ENCODE results near the gene CWC25.
"Not testable (repeated sequence)": the region's sequence is repeated elsewhere in the genome, so short reads cannot be mapped to it uniquely, and the experiment has no call there.

The CWC25 gene

DNA sequence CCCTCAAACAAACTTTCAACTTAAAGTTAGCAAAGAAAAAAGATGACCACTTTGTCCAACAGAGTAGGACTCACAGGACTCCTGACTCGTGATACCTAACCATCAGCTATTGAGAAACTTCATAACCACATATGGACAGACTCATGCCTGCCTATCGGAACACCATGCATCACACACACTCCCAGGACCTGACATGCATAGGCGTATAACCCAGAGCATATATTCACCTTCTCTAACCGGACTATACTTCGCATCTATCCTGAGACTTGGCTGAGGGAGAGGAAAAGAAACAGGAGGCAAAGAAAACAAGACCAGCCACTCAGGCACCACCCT is 28.0 kb downstream of the CWC25 start:
- TF ChIP-seq, protein P1, sequence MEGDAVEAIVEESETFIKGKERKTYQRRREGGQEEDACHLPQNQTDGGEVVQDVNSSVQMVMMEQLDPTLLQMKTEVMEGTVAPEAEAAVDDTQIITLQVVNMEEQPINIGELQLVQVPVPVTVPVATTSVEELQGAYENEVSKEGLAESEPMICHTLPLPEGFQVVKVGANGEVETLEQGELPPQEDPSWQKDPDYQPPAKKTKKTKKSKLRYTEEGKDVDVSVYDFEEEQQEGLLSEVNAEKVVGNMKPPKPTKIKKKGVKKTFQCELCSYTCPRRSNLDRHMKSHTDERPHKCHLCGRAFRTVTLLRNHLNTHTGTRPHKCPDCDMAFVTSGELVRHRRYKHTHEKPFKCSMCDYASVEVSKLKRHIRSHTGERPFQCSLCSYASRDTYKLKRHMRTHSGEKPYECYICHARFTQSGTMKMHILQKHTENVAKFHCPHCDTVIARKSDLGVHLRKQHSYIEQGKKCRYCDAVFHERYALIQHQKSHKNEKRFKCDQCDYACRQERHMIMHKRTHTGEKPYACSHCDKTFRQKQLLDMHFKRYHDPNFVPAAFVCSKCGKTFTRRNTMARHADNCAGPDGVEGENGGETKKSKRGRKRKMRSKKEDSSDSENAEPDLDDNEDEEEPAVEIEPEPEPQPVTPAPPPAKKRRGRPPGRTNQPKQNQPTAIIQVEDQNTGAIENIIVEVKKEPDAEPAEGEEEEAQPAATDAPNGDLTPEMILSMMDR (IDR thresholded peaks at IDR 0.05; ENCODE audit: control insufficient read depth, extremely low read depth, insufficient read depth), result no peak
- no peak for DNase-seq (ENCODE audit: low read depth)
- H3K4me3 ChIP-seq (ENCODE audit: low read depth, low read length), result no peak overlapping the region

DNA sequence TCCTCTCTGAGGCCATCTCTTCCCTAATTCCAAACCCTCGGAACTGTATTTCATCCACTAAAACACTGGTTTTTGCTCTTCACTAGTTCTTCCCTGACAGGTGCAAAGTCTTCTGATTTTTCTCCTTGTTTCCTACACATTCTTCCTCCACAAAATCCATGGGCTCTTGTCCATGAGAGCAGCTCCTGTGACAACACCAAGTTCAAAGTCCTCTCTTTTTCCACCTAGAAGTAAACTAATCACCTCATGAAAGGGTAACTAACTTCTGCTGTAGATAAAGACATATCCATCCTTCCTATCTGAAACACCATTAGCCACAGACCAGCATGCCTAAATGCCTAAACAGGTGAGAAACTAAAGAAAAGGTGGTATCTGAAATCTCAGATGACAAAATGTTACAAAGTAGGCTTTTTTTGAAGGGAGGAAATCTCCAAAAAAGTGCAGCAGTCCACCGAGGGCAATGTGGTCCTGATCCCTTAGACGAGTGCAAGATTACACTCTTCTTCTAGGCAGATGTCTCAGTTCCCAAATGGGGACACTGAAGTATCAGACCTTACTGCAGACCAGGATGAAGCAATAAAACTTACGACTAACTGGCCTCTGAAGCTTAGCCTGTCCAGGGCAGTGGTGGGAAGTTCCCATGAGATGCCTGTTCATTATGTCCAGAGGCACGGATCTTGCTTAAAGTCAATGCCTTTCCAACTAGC is 28.5 kb downstream of the CWC25 start:
- H3K4me3 ChIP-seq (ENCODE audit: low read depth, low read length), result no peak overlapping the region
- TF ChIP-seq, protein P1 (IDR thresholded peaks at IDR 0.05; ENCODE audit: control insufficient read depth, extremely low read depth, insufficient read depth), result no peak
- DNase-seq (ENCODE audit: low read depth), result no peak

- DNase-seq (ENCODE audit: low read depth), result no peak
- H3K4me3 ChIP-seq (ENCODE audit: low read depth, low read length), result no peak overlapping the region
- TF ChIP-seq, protein P1 (IDR thresholded peaks at IDR 0.05; ENCODE audit: control insufficient read depth, extremely low read depth, insufficient read depth), result no peak
Measured at GRCh38 chr17:38794221-38794620, 30.9 kb downstream of the CWC25 start.

DNA sequence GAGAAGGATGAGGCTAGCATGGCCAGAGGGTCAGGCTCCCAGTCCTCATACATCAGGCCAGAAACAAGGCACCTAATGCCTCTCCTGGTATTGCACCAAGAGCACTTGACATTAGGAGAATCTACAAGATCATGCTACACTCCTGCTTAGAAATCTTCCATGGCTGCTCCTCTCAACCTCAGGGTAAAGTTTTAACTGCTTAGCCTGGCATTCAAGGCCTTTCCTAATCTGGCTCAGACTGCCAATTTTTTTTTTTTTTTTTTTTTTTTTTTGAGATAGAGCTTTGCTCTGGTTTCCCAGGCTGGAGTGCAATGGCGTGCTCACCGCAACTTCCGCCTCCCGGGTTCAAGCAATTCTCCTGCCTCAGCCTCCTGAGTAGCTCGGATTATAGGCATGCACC is 34.0 kb downstream of the CWC25 start:
- no peak for DNase-seq (ENCODE audit: low read depth)
- H3K4me3 ChIP-seq (ENCODE audit: low read depth, low read length), result no peak overlapping the region
- TF ChIP-seq, protein P1 (IDR thresholded peaks at IDR 0.05; ENCODE audit: control insufficient read depth, extremely low read depth, insufficient read depth), result no peak

DNA sequence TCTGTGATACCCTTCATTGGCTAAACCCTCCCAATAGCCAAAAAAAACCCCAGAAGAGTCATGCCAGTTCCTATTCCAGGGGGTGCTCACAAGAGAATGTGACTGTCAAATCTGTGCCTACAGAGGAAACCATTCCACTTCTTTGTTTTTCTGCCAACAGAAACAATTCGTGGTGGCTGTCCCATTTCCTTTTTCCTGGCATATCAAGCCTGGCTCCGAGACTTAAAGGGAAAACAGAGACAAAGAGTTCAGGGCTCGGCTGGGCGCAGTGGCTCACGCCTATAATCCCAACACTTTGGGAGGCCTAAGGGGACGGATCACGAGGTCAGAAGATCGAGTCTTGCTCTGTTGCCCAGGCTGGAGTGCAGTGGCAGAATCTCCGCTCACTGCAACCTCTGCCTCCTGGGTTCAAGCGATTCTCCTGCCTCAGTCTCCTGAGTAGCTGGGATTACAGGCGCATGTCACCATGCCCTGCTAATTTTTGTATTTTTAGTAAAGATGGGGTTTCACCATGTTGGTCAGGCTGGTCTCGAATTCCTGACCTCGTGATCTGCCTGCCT is 34.9 kb downstream of the CWC25 start:
- not testable (repeated sequence) for H3K4me3 ChIP-seq (ENCODE audit: low read depth, low read length); DNase-seq (ENCODE audit: low read depth)

- DNase-seq (ENCODE audit: low read depth), result no peak
- H3K4me3 ChIP-seq (ENCODE audit: low read depth, low read length), result no peak overlapping the region
- TF ChIP-seq, protein P1 (IDR thresholded peaks at IDR 0.05; ENCODE audit: control insufficient read depth, extremely low read depth, insufficient read depth), result no peak
Measured at GRCh38 chr17:38789185-38789584, 35.9 kb downstream of the CWC25 start.

DNA sequence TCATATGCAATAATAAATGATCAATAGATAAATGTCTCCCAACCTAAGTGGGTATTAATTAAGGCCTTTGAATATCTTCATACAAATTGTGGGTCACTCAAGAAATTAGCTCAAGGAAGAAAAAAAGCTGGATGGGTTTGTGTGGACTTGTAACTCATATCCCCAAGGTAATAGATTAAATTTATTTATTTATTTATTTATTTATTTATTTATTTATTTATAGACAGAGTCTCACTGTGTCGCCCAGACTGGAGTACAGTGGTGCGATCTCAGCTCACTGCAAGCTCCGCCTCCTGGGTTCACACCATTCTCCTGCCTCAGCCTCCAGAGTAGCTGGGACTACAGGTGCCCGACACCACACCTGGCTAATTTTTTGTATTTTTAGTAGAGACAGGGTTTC is 37.1 kb downstream of the CWC25 start:
- DNase-seq (ENCODE audit: low read depth); H3K4me3 ChIP-seq (ENCODE audit: low read depth, low read length): not testable (repeated sequence)

DNA sequence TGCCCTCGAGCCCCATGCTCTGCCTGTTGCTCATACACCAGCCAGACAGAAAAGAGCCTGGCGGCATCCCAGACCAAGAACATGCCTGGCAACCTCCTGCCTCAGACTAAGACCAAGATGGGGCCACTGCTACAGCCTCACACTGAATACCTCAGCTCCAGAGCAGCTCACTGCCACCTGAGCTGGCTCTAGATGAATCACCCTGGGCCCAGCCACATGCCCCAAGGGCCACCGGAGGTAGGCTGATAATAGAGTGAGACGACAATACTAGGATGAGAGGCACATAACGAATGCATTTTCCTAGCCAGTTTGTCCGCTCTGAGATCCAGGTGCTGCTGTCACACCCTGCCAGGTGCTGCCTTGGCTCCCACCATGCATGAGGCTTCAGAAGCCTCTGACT is 38.7 kb downstream of the CWC25 start:
- TF ChIP-seq, protein P1 (IDR thresholded peaks at IDR 0.05; ENCODE audit: control insufficient read depth, extremely low read depth, insufficient read depth), result no peak
- DNase-seq (ENCODE audit: low read depth), result no peak
- H3K4me3 ChIP-seq (ENCODE audit: low read depth, low read length), result no peak overlapping the region

Data from LNCaP clone FGC (cell line).